Measurements from ENCODE around the gene SCN10A. TPM values are rescaled to one million over a fixed set of nuclear protein-coding genes. Genes with fewer than 3 reads are reported as not detected.

The SCN10A gene
- total RNA-seq, 4 donors from 2014 or later: not detected

GRCh38 chr3:38837358-38837757, 21.3 kb upstream of the SCN10A start:
- Histone ChIP-seq H3K4me3 (no peak overlapping the region), H3K27ac (replicated peaks in 1 of 4) (no peak overlapping the region), H3K27me3 (peaks cover 0 to 3% (median 0%) of the 10 kb centered on the region in 4 donors), H3K4me1 (peaks cover 5 to 15% (median 10%) of the 10 kb centered on the region in 4 donors), H3K9me3 (no peaks in the 10 kb centered on the region), H3K36me3 (no peaks in the 10 kb centered on the region)
- DNase-seq (ENCODE audit: extremely low spot score): peak; percentile 81
- no peak for TF ChIP-seq POLR2AphosphoS5 (IDR thresholded peaks at IDR 0.05)
- no peak for TF ChIP-seq CTCF (IDR thresholded peaks at IDR 0.05)
- TF ChIP-seq POLR2A (IDR thresholded peaks at IDR 0.05; ENCODE audit: low read depth): no peak
- TF ChIP-seq EP300 (IDR thresholded peaks at IDR 0.05): no peak
- intact Hi-C loops (cut with DNase I): no loop called here
- WGBS: 50% methylated on average over 4 of the region's 4 CpGs

- H3K27ac ChIP-seq (replicated peaks in 1 of 4): no peak overlapping the region
- DNase-seq (ENCODE audit: extremely low spot score): peak; percentile 62
- H3K4me1 ChIP-seq: peaks cover 5 to 15% (median 10%) of the 10 kb centered on the region in 4 donors
- no peak for TF ChIP-seq CTCF (IDR thresholded peaks at IDR 0.05)
- no peak for TF ChIP-seq POLR2A (IDR thresholded peaks at IDR 0.05; ENCODE audit: low read depth)
- TF ChIP-seq EP300 (IDR thresholded peaks at IDR 0.05): no peak
- TF ChIP-seq POLR2AphosphoS5 (IDR thresholded peaks at IDR 0.05): no peak
- H3K27me3 ChIP-seq: no peaks in the 10 kb centered on the region
- intact Hi-C loops (cut with DNase I): no loop called here
- 79% methylated on average over 5 of the region's 5 CpGs for WGBS
- no peaks in the 10 kb centered on the region for H3K9me3 ChIP-seq
- H3K36me3 ChIP-seq: no peaks in the 10 kb centered on the region
- no peak overlapping the region for H3K4me3 ChIP-seq
Measured at GRCh38 chr3:38836561-38836960, 20.5 kb upstream of the SCN10A start.

- Histone ChIP-seq H3K36me3 (no peaks in the 10 kb centered on the region), H3K4me3 (no peak overlapping the region), H3K9me3 (no peaks in the 10 kb centered on the region), H3K27me3 (no peaks in the 10 kb centered on the region), H3K4me1 (peaks cover 5 to 15% (median 10%) of the 10 kb centered on the region in 4 donors), H3K27ac (replicated peaks in 1 of 4) (no peak overlapping the region)
- peak; percentile 37 for DNase-seq (ENCODE audit: extremely low spot score)
- no peak for TF ChIP-seq POLR2AphosphoS5 (IDR thresholded peaks at IDR 0.05)
- TF ChIP-seq POLR2A (IDR thresholded peaks at IDR 0.05; ENCODE audit: low read depth): no peak
- TF ChIP-seq EP300 (IDR thresholded peaks at IDR 0.05): no peak
- TF ChIP-seq CTCF (IDR thresholded peaks at IDR 0.05): no peak
- WGBS: 79% methylated on average over 3 of the region's 3 CpGs
- intact Hi-C loops (cut with DNase I): no loop called here
Measured at GRCh38 chr3:38835939-38836338, 19.9 kb upstream of the SCN10A start.

GRCh38 chr3:38834717-38835116, 18.7 kb upstream of the SCN10A start:
- peak; percentile 64 for DNase-seq (ENCODE audit: extremely low spot score)
- TF ChIP-seq CTCF (IDR thresholded peaks at IDR 0.05): no peak
- TF ChIP-seq POLR2A (IDR thresholded peaks at IDR 0.05; ENCODE audit: low read depth): no peak
- TF ChIP-seq EP300 (IDR thresholded peaks at IDR 0.05): no peak
- no peak for TF ChIP-seq POLR2AphosphoS5 (IDR thresholded peaks at IDR 0.05)
- Histone ChIP-seq H3K4me3 (no peak overlapping the region), H3K36me3 (no peaks in the 10 kb centered on the region), H3K27me3 (no peaks in the 10 kb centered on the region), H3K4me1 (peaks cover 5 to 17% (median 10%) of the 10 kb centered on the region in 4 donors), H3K27ac (replicated peaks in 1 of 4) (peak overlapping the region in 1 of 4 donors; percentile 39), H3K9me3 (no peaks in the 10 kb centered on the region)
- intact Hi-C loops (cut with DNase I): no loop called here

GRCh38 chr3:38834110-38834509, 18.1 kb upstream of the SCN10A start:
- Histone ChIP-seq H3K9me3 (no peaks in the 10 kb centered on the region), H3K4me1 (peaks cover 6 to 23% (median 10%) of the 10 kb centered on the region in 4 donors), H3K36me3 (no peaks in the 10 kb centered on the region), H3K27me3 (no peaks in the 10 kb centered on the region), H3K27ac (replicated peaks in 1 of 4) (peak overlapping the region in 1 of 4 donors; percentile 39), H3K4me3 (no peak overlapping the region)
- intact Hi-C loops (cut with DNase I): no loop called here
- WGBS: 3% methylated on average over 8 of the region's 8 CpGs
- TF ChIP-seq POLR2AphosphoS5 (IDR thresholded peaks at IDR 0.05) (peak in 1 of 2 donors; percentile 24), CTCF (IDR thresholded peaks at IDR 0.05) (no peak)
- DNase-seq (ENCODE audit: extremely low spot score): peak; percentile 66
